IPS-18c (cell line): ENCODE measurements around the gene DESI1.
"Not testable (repeated sequence)": the region's sequence is repeated elsewhere in the genome, so short reads cannot be mapped to it uniquely, and the experiment has no call there.

Experiments
- H3K4me3 ChIP-seq: 2 replicates; pipeline ENCODE4 v1.7.0; 2013; ENCODE audit warnings: low read depth, mild to moderate bottlenecking, low read length, moderate library complexity; ENCODE audit not compliant: insufficient read depth
- H3K9me3 ChIP-seq: one replicate; pipeline ENCODE4 v1.6.1; 2013; ENCODE audit warnings: mild to moderate bottlenecking, low read length, moderate library complexity; ENCODE audit not compliant: control insufficient read depth, insufficient read depth

The DESI1 gene

DNA sequence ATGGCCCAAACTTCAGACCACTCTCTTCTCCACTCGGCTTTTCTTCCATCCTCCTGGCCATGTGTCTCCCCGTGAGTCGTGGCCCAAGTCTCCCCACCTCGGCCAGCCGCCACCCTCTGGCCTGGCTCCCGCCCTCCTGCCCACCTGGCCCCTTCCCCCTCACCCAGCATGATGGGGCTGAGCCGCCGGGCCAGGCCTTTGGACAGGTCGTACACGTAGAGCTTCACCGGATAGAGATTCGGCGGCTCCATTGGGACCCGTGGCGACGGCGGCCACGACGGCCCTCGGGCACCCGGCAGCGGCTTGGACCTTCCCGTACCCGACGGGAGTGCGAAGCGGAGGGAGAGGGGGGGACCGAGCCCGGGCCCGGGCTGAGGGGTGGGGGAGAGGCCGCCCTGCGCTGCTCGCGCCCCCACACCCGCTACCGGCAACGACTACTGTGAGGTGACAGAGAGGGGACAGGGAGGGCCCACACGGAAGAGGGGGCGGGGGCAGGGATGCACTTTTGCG, at the start of gene DESI1:
Gene DESI1 (minus strand): TSS at position 455 of the 510 bp plus-strand sequence. CDS start 204 bp downstream, at position 251.
- peak within 1 kb of the TSS; percentile 100 for H3K4me3 ChIP-seq
- H3K9me3 ChIP-seq = no peaks in the 10 kb centered on the region

DNA sequence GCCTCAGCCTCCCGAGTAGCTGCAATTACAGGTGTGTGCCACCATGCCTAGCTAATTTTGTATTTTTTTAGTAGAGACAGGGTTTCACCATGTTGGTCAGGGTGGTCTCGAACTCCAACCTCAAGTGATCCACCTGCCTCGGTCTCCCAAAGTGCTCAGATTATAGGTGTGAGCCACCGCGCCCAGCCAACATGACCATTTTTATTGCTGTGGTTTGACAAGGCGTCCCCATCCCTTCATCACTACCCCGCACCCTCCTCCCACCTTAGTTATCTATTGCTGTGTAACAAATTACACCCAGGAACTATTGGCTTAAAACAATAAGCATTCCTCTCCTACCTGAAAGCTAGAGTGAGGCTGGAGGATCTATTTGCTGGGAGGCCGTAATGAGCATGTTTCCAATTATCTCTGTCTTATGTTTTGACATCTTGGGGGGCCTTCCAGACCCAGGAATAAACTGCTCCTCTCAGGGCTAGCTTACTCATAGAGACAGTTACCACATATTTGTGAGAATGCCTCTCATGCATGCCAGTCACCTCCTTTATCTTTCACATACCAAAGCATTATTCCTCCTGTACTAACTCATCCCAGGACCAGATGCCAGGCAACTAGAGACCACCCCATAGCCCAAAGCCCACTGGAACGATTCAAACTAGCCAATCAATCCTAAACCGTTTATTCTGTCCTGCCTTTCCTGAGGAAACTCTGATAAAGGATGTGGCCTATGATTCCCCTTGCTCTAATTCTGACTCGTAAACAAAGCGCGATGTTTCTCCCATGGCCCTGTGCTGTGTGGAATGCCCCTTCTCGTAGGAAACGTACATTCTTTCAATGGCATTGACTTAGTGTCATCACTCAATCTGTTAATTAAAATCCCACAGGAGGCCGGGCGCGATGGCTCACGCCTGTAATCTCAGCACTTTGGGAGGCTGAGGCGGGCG, 48.4 kb upstream of the DESI1 start:
- H3K9me3 ChIP-seq = no peaks in the 10 kb centered on the region
- H3K4me3 ChIP-seq = no peak overlapping the region

- no peaks in the 10 kb centered on the region for H3K9me3 ChIP-seq
- no peak overlapping the region for H3K4me3 ChIP-seq
Measured at GRCh38 chr22:41664951-41665350, 44.1 kb upstream of the DESI1 start.

DNA sequence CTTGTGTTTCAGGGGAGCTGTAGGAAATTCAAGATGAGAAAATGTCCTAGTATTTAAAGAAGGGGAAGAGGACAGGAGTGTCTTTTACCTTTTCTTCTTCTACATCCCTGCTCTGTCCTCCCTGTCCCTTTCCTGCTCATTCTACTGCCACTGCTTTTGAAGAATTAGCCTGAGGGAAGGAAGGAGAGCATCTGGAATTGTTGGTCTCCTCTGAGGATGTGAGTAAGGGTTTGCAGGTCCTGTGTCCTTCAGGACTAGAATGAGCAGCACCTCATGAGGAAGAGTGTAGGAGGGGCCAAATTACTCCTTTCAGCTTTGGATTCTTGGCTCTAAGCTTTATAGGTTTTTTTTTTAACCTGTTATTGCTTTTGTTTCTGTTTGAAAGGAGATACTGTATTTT, 43.6 kb upstream of the DESI1 start:
- H3K4me3 ChIP-seq = no peak overlapping the region
- no peaks in the 10 kb centered on the region for H3K9me3 ChIP-seq

DNA sequence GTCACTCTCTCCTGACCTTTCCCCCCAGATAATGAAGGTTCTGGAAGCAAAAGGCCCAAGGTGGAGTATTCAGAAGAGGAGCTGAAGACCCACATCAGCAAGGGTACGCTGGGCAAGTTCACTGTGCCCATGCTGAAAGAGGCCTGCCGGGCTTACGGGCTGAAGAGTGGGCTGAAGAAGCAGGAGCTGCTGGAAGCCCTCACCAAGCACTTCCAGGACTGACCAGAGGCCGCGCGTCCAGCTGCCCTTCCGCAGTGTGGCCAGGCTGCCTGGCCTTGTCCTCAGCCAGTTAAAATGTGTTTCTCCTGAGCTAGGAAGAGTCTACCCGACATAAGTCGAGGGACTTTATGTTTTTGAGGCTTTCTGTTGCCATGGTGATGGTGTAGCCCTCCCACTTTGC, 42.8 kb upstream of the DESI1 start:
- not testable (repeated sequence) for H3K9me3 ChIP-seq, H3K4me3 ChIP-seq

DNA sequence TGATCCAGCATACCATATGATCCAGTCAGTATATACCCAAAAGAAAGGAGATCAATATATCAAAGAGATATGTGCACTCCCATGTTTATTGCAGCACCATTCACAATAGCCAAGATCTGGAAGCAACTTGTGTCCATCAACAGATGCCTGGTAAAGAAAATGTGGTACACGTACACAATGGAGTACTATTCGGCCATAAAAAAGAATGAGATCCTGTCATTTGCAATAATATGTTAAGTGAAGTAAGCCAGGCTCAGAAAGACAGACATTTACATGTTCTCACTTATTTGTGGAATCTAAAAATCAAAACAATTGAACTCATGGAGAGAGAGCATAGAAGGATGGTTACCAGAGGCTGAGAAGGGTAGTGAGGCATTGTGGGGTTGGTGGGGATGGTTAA, 40.9 kb upstream of the DESI1 start:
- H3K4me3 ChIP-seq = no peak overlapping the region
- no peaks in the 10 kb centered on the region for H3K9me3 ChIP-seq

- no peaks in the 10 kb centered on the region for H3K9me3 ChIP-seq
- no peak overlapping the region for H3K4me3 ChIP-seq
Measured at GRCh38 chr22:41661088-41661487, 40.2 kb upstream of the DESI1 start.

DNA sequence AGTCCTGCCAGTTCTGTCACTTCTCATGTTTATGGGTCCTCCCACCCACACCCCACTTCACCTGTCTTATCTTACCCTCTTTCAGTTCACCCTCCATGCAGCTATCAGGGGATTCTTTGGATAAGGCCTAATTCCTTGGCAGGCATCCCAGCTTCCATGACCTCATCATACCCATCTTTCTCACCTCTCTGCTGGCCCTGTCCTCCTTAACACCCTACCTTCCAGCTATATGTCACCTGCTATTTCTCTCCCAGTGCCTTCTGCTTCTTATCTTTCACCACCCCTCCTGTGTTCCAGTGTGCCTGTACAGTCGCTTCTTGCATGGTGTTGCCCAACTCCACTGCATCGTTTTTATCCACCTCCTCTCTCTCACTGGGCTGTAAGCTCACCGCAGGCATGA, 39.6 kb upstream of the DESI1 start:
- no peak overlapping the region for H3K4me3 ChIP-seq
- H3K9me3 ChIP-seq = no peaks in the 10 kb centered on the region

- H3K4me3 ChIP-seq = no peak overlapping the region
Measured at GRCh38 chr22:41659941-41660340, 39.1 kb upstream of the DESI1 start.

GRCh38 chr22:41658869-41659268, 38.0 kb upstream of the DESI1 start:
- no peaks in the 10 kb centered on the region for H3K9me3 ChIP-seq

More at GRCh38 chr22:41659941-41660340, 39.1 kb upstream of the DESI1 start:
- H3K9me3 ChIP-seq = no peaks in the 10 kb centered on the region

DNA sequence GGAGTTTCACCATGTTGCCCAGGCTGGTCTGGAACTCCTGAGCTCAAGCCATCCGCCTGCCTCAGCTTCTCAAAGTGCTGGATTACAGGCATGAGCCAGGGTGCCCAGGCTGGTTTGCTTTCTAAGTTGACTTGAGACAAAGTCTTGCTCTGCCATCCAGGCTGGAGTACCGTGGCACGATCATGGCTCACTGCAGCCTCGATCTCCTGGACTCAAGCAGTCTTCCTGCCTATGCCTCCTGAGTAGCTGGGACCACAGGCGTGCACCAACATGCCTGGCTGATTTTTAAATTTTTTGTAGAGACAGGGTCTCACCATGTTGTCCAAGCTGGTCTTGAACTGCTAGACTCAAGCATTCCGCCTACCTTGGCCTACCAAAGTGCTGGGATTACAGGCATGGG, 36.9 kb upstream of the DESI1 start:
- H3K4me3 ChIP-seq = no peak overlapping the region
- H3K9me3 ChIP-seq = no peaks in the 10 kb centered on the region

More at GRCh38 chr22:41658869-41659268, 38.0 kb upstream of the DESI1 start:
- no peak overlapping the region for H3K4me3 ChIP-seq

DNA sequence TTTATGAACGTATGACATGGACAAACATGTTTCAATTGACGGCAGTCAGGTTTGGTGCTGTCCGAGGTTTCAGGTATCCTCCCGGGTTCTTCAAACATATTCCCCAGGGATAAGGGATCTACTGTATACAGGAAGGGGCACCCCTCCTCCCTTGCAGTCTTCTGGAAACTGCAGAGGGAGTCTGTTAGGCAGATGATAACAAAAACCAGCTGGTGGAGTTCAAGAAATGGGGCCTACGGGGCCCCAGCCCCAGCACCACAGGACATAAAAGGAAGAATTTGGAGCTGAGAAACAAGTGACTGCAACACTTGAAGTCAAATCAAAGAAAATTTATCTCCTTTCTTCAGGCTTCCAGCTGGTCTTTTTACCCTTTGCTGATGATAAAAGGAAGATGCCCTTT, 35.7 kb upstream of the DESI1 start:
- no peak overlapping the region for H3K4me3 ChIP-seq
- no peaks in the 10 kb centered on the region for H3K9me3 ChIP-seq

- no peaks in the 10 kb centered on the region for H3K9me3 ChIP-seq
- no peak overlapping the region for H3K4me3 ChIP-seq
Measured at GRCh38 chr22:41654322-41654721, 33.5 kb upstream of the DESI1 start.

- Histone ChIP-seq H3K9me3 (no peaks in the 10 kb centered on the region), H3K4me3 (no peak overlapping the region)
Measured at GRCh38 chr22:41650821-41651220, 30.0 kb upstream of the DESI1 start.

- no peak overlapping the region for H3K4me3 ChIP-seq
- H3K9me3 ChIP-seq = no peaks in the 10 kb centered on the region
Measured at GRCh38 chr22:41650229-41650628, 29.4 kb upstream of the DESI1 start.

DNA sequence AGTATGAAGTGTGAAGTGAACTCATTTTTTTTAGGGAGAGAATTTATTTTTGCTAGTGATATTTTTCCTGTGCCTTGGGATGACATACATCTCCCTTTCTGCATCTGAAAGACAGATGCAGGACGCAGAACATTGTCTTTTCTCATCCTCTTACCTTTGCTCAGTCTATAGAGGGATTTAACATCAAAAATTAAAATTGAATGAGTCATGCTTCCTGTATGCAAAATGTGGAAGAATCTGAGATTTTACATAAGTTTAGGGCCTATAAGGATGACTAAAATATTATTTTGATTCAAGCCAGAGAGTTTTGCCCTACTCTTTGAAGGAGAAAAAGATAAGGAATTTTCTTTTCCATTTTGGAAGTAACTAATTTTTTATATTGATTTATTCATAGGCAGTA, 27.6 kb upstream of the DESI1 start:
- H3K4me3 ChIP-seq = no peak overlapping the region
- no peaks in the 10 kb centered on the region for H3K9me3 ChIP-seq

DNA sequence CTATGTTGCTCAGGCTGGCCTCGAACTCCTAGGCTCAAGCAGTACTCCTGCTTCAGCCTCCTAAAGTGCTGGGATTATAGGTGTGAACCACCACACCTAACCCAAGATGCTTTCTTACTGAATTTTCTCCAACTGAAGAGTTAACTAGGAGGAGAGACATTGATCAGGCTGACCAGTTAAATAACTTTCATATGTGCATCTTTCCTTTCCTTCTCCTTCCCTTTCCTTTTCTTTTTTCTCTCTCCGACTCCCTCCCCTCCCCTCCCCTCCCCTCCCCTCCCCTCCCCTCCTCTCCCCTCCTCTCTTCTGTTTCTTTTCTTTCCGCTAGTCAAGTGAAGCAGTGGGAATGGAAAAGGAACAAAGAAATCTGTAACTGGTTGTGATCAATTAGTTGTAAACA, 26.9 kb upstream of the DESI1 start:
- no peak overlapping the region for H3K4me3 ChIP-seq
- no peaks in the 10 kb centered on the region for H3K9me3 ChIP-seq

GRCh38 chr22:41642331-41643110, 21.7 kb upstream of the DESI1 start:
- Histone ChIP-seq H3K4me3 (no peak overlapping the region), H3K9me3 (no peaks in the 10 kb centered on the region)
